Spleen (tissue), 11 donors: ENCODE data around the gene RAB13. TPM values are rescaled to one million over a fixed set of nuclear protein-coding genes. Genes with fewer than 3 reads are reported as not detected.

Source experiments
- DNase-seq: peaks from one replicate; pipeline ENCODE4 v3.0.0-alpha.2; 2020
- H3K27ac ChIP-seq, 8 donors: fragments of 200-600 bp; sonication (generic) in 7 of 8; 1 replicate in 4 of 8; 2 replicates in 4 of 8; pipeline versions ENCODE4 v1.5.0 to v1.8.0; 2016 to 2021; ENCODE audit warnings: inconsistent platforms in 4 of 8, mild to moderate bottlenecking in 4 of 8, moderate library complexity in 1 of 8
- H3K27me3 ChIP-seq, 7 donors: fragments of 200-600 bp; sonication (generic) in 6 of 7; replicated peaks in 1 of 7; 1 replicate in 4 of 7; 2 replicates in 3 of 7; pipeline versions ENCODE4 v1.5.0 to v1.8.0; 2016 to 2021; ENCODE audit warnings: inconsistent platforms in 3 of 7, mild to moderate bottlenecking in 1 of 7
- H3K36me3 ChIP-seq, 6 donors: fragments of 200-600 bp; sonication (generic) in 5 of 6; 1 replicate in 4 of 6; 2 replicates in 2 of 6; pipeline versions ENCODE4 v1.5.0 to v1.8.0; 2016 to 2021; ENCODE audit warnings: inconsistent platforms in 2 of 6
- H3K4me1 ChIP-seq, 6 donors: fragments of 200-600 bp; sonication (generic) in 5 of 6; 1 replicate in 3 of 6; 2 replicates in 3 of 6; pipeline versions ENCODE4 v1.5.0 to v1.8.0; 2016 to 2021; ENCODE audit warnings: inconsistent platforms in 3 of 6
- H3K4me3 ChIP-seq, 8 donors: fragments of 200-600 bp; sonication (generic) in 7 of 8; 1 replicate in 4 of 8; 2 replicates in 4 of 8; pipeline versions ENCODE4 v1.5.0 to v1.8.0; 2016 to 2021; ENCODE audit warnings: inconsistent platforms in 4 of 8, mild to moderate bottlenecking in 4 of 8, moderate library complexity in 2 of 8
- H3K9me3 ChIP-seq, 8 donors: fragments of 200-600 bp; sonication (generic) in 7 of 8; 1 replicate in 4 of 8; 2 replicates in 4 of 8; pipeline versions ENCODE4 v1.5.0 to v1.8.0; 2016 to 2021; ENCODE audit warnings: inconsistent platforms in 4 of 8
- CTCF ChIP-seq, 11 experiments: fragments of 200-600 bp in 7 of 11; fragments of 450-650 bp in 4 of 11; sonication (generic) in 4 of 11; IDR thresholded peaks in 8 of 11; conservative IDR thresholded peaks in 3 of 11; 1 replicate in 7 of 11; 2 replicates in 4 of 11; pipeline versions ENCODE4 v1.4.0 to v1.8.0; 2016 to 2021; ENCODE audit warnings: antibody characterized with exemption in 11 of 11, inconsistent platforms in 4 of 11, mild to moderate bottlenecking in 1 of 11
- POLR2A ChIP-seq, 3 donors: fragments of 450-650 bp; IDR thresholded peaks; one replicate each; pipeline ENCODE4 v1.5.1; 2017; ENCODE audit warnings: antibody characterized with exemption in 3 of 3, mild to moderate bottlenecking in 1 of 3
- POLR2AphosphoS5 ChIP-seq, 3 donors: sonication (generic); formaldehyde crosslinking; IDR thresholded peaks; one replicate each; pipeline ENCODE4 v1.5.1; 2017; ENCODE audit warnings: antibody characterized with exemption in 3 of 3
- WGBS, 5 donors: extraction: QIAGEN DNeasy Blood & Tissue Kit in 3 of 5; methylation state at CpG; one replicate each; pipeline versions ENCODE4 v1.1.5 to v1.1.7; 2013 to 2018; 5-methylcytosine and 5-hydroxymethylcytosine counted together
- intact Hi-C: fragments of 100-400 bp; cut with DNase I; formaldehyde crosslinking; loops from one replicate; pipeline ENCODE4 v1.15.0; 2023; ENCODE audit warnings: low total_unique reads
- polyA plus RNA-seq, 3 donors: library from polyadenylated mRNA; stranded (reverse); fragments of 200-250 nt; gene quantifications; one replicate each; pipeline ENCODE4 v1.2.1, GENCODE V29; 2013
- total RNA-seq, 7 donors: library from RNA; depleted of rRNA in 3 of 7; stranded (reverse); fragments of >200 nt in 3 of 7; fragmentation: NEBNext Ultra II Directional in 4 of 7; extraction: Animal tissue kit (Norgen Biotek cat#: 25700) in 4 of 7; gene quantifications; one replicate each; pipeline versions ENCODE4 v1.1.0 to v1.2.1, GENCODE V29; 2016 to 2021
- donor health status: healthy with polysubstance abuse.
- donor health status: DM: no; HTN: no; CAD: no; lungs with moderate emphysema.
- donor health status: DM: no; HTN: no; CAD: no.
- donor health status: Bipolar disorder and iron deficiency.
- donor health status: healthy.
- donor health status: DM: no; HTN: no; CAD: no.
- donor health status: DM: yes; HTN: yes; CAD: no.

RAB13 gene
- total and polyA plus RNA-seq, 10 donors, result 31.8 to 115 (median 74.9) TPM

- 18 to 28% (median 19%) methylated on average over 13 of the region's 13 CpGs for WGBS, 5 donors
- H3K4me3 ChIP-seq, result peak overlapping the region in 6 of 8 donors; percentile 62 to 83 (median 69)
- H3K36me3 ChIP-seq, result peaks cover 0 to 13% (median 6%) of the 10 kb centered on the region in 6 donors
- H3K4me1 ChIP-seq, result peaks cover 31 to 71% (median 51%) of the 10 kb centered on the region in 6 donors
- no peak for TF ChIP-seq CTCF (IDR thresholded peaks at IDR 0.05 in 8 of 11, conservative IDR thresholded peaks at IDR 0.05 in 3 of 11)
- TF ChIP-seq POLR2A (IDR thresholded peaks at IDR 0.05), result no peak
- TF ChIP-seq POLR2AphosphoS5 (IDR thresholded peaks at IDR 0.05), result no peak
- intact Hi-C loops, result no loop called here
- H3K27ac ChIP-seq, result peak overlapping the region in 6 of 8 donors; percentile 9 to 98 (median 96)
- no peaks in the 10 kb centered on the region for H3K9me3 ChIP-seq
- no peaks in the 10 kb centered on the region for H3K27me3 ChIP-seq
- peak; percentile 79 for DNase-seq
Observed at GRCh38 chr1:153968408-153968807, 17.7 kb downstream of the RAB13 start.

DNA sequence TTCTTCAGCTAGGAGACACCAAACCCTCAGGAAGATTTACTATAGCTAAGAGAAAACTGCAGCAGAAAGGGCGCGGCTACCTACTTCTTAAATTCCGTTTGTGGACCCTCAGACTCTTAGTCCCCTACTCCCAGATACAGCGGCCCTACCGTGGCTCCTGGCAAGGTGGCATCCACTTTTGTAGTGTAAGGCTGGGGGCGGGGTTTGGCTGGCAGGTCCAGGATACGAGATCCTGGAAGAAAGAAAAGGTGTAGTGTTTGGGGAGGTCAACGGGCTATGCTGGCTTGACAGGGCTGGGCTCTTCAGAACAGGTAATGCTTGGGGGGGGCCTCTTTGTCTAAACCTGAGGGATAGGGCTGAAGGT is 18.2 kb downstream of the RAB13 start:
- Histone ChIP-seq H3K4me3 (peak overlapping the region; percentile 62 to 83 (median 69)), H3K27ac (peak overlapping the region; percentile 95 to 98 (median 96)), H3K4me1 (peaks cover 31 to 73% (median 50%) of the 10 kb centered on the region in 6 donors), H3K9me3 (no peaks in the 10 kb centered on the region), H3K36me3 (peaks cover 0 to 9% (median 2%) of the 10 kb centered on the region in 6 donors), H3K27me3 (no peaks in the 10 kb centered on the region)
- peak; percentile 86 for DNase-seq
- intact Hi-C loops, result no loop called here
- WGBS, 5 donors, result 0 to 4% (median 2%) methylated on average over 8 of the region's 8 CpGs
- TF ChIP-seq POLR2A (IDR thresholded peaks at IDR 0.05) (no peak), CTCF (IDR thresholded peaks at IDR 0.05 in 8 of 11, conservative IDR thresholded peaks at IDR 0.05 in 3 of 11) (no peak), POLR2AphosphoS5 (IDR thresholded peaks at IDR 0.05) (no peak)

GRCh38 chr1:153967107-153967999 is 18.8 kb downstream of the RAB13 start, which contains the start of gene CREB3L4:
Gene CREB3L4, plus strand, starts transcription at chr1:153967902. Its CDS starts 624 bp downstream, at chr1:153968526.
- Histone ChIP-seq H3K36me3 (peaks cover 0 to 3% (median 0%) of the 10 kb centered on the region in 6 donors), H3K27ac (peak within 1 kb of the TSS; percentile 95 to 98 (median 96)), H3K27me3 (no peaks in the 10 kb centered on the region), H3K4me3 (peak within 1 kb of the TSS; percentile 62 to 83 (median 69)), H3K4me1 (peaks cover 36 to 74% (median 57%) of the 10 kb centered on the region in 6 donors), H3K9me3 (no peaks in the 10 kb centered on the region)
- intact Hi-C loops, result no loop called here
- DNase-seq, result peak; percentile 96
- peak in 9 of 11 experiments; percentile 12 to 58 (median 45) for TF ChIP-seq CTCF (IDR thresholded peaks at IDR 0.05 in 8 of 11, conservative IDR thresholded peaks at IDR 0.05 in 3 of 11)
- TF ChIP-seq POLR2AphosphoS5 (IDR thresholded peaks at IDR 0.05), result peak; percentile 91 to 97 (median 95)
- peak in 2 of 3 donors; percentile 9 to 79 for TF ChIP-seq POLR2A (IDR thresholded peaks at IDR 0.05)
- 0 to 1% (median 0%) methylated on average over 40 to 60 of the region's 60 CpGs for WGBS, 5 donors

DNA sequence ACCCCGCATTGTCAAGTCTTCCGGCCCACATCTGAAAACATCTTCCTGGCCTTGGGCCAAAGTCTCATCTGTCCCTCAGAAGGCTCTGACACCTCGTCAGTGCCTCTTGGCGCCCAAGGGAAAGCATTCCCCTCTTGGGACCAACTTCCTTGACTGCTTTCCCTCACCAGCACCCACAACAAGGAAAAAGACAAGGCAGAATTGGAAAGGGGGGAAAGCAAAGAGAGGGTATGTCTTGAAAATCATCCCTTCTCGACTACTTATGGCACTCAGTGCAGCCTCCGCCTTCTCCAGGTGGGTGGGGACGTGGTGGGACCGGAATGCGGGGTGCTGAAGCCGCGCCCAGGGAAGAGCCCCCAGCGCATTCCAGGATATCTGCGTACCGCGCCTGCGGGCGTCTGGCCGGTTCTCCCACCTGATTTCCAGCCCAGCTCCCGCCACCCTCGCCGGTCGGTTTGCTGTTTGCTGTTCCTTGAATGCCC is 22.2 kb downstream of the RAB13 start:
- peak; percentile 82 for DNase-seq
- WGBS, 5 donors, result 2 to 4% (median 2%) methylated on average over 22 of the region's 22 CpGs
- peak overlapping the region; percentile 94 to 99 (median 97) for H3K27ac ChIP-seq
- H3K4me1 ChIP-seq, result peaks cover 43 to 90% (median 80%) of the 10 kb centered on the region in 6 donors
- H3K4me3 ChIP-seq, result peak overlapping the region; percentile 65 to 86 (median 76)
- no peaks in the 10 kb centered on the region for H3K27me3 ChIP-seq
- intact Hi-C loops, result no loop called here
- TF ChIP-seq CTCF (IDR thresholded peaks at IDR 0.05 in 8 of 11, conservative IDR thresholded peaks at IDR 0.05 in 3 of 11), result no peak
- TF ChIP-seq POLR2AphosphoS5 (IDR thresholded peaks at IDR 0.05), result no peak
- no peak for TF ChIP-seq POLR2A (IDR thresholded peaks at IDR 0.05)
- peaks cover 0 to 32% (median 17%) of the 10 kb centered on the region in 6 donors for H3K36me3 ChIP-seq
- no peaks in the 10 kb centered on the region for H3K9me3 ChIP-seq
